ENCODE measurements around the gene RAB3A.
A peak's percentile ranks its signal among the peaks of the same experiment; 100 is the strongest.

The RAB3A gene

GRCh38 chr19:18251587-18252369 lies 47.9 kb upstream of the RAB3A start:
- H3K79me2 ChIP-seq (ENCODE audit: insufficient read depth, low read length) = no peaks in the 10 kb centered on the region
- H3K4me2 ChIP-seq (ENCODE audit: low read depth, low read length, poor library complexity, severe bottlenecking) = no peak overlapping the region
- no peak overlapping the region for H3K4me3 ChIP-seq (ENCODE audit: insufficient read depth, low read length, poor library complexity, severe bottlenecking)
- no peak for TF ChIP-seq EZH2phosphoT487 (conservative IDR thresholded peaks at IDR 0.05; ENCODE audit: low read length)
- TF ChIP-seq, protein P1, sequence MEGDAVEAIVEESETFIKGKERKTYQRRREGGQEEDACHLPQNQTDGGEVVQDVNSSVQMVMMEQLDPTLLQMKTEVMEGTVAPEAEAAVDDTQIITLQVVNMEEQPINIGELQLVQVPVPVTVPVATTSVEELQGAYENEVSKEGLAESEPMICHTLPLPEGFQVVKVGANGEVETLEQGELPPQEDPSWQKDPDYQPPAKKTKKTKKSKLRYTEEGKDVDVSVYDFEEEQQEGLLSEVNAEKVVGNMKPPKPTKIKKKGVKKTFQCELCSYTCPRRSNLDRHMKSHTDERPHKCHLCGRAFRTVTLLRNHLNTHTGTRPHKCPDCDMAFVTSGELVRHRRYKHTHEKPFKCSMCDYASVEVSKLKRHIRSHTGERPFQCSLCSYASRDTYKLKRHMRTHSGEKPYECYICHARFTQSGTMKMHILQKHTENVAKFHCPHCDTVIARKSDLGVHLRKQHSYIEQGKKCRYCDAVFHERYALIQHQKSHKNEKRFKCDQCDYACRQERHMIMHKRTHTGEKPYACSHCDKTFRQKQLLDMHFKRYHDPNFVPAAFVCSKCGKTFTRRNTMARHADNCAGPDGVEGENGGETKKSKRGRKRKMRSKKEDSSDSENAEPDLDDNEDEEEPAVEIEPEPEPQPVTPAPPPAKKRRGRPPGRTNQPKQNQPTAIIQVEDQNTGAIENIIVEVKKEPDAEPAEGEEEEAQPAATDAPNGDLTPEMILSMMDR (IDR thresholded peaks at IDR 0.05; ENCODE audit: insufficient read depth, low read length, poor library complexity, severe bottlenecking) = peak; percentile 94
- peaks cover 7% of the 10 kb centered on the region; the same call in 1 of the 2 replicates for H3F3A ChIP-seq (ENCODE audit: insufficient read depth)
- H3K36me3 ChIP-seq (ENCODE audit: low read length) = no peaks in the 10 kb centered on the region
- H3K9me3 ChIP-seq (ENCODE audit: insufficient read depth, low read length) = peaks cover 7% of the 10 kb centered on the region; the same call in 1 of the 2 replicates
- H3K27me3 ChIP-seq (ENCODE audit: low read length) = no peaks in the 10 kb centered on the region
- H3K9ac ChIP-seq (ENCODE audit: low read length) = no peak overlapping the region
- no peaks in the 10 kb centered on the region for H4K20me1 ChIP-seq (ENCODE audit: low read depth, low read length)
- H3K27ac ChIP-seq (ENCODE audit: low read depth, low read length) = no peak overlapping the region
- H2AFZ ChIP-seq (ENCODE audit: low read depth, low read length, severe bottlenecking) = no peak overlapping the region
- H3K9me2 ChIP-seq (replicated peaks; ENCODE audit: insufficient read depth, low read length) = no peaks in the 10 kb centered on the region

GRCh38 chr19:18249834-18250233 lies 46.0 kb upstream of the RAB3A start:
- no peaks in the 10 kb centered on the region for H3K79me2 ChIP-seq (ENCODE audit: insufficient read depth, low read length)
- H3F3A ChIP-seq (ENCODE audit: insufficient read depth) = peaks cover 2% of the 10 kb centered on the region; the same call in 1 of the 2 replicates
- H3K9me2 ChIP-seq (replicated peaks; ENCODE audit: insufficient read depth, low read length) = no peaks in the 10 kb centered on the region
- H3K9ac ChIP-seq (ENCODE audit: low read length) = no peak overlapping the region
- no peak overlapping the region for H3K4me2 ChIP-seq (ENCODE audit: low read depth, low read length, poor library complexity, severe bottlenecking)
- H3K36me3 ChIP-seq (ENCODE audit: low read length) = no peaks in the 10 kb centered on the region
- peaks cover under 1% of the 10 kb centered on the region; the same call in 1 of the 2 replicates for H3K9me3 ChIP-seq (ENCODE audit: insufficient read depth, low read length)
- no peak overlapping the region for H3K27ac ChIP-seq (ENCODE audit: low read depth, low read length)
- TF ChIP-seq, protein P1 (IDR thresholded peaks at IDR 0.05; ENCODE audit: insufficient read depth, low read length, poor library complexity, severe bottlenecking) = no peak
- TF ChIP-seq EZH2phosphoT487 (conservative IDR thresholded peaks at IDR 0.05; ENCODE audit: low read length) = no peak
- H3K27me3 ChIP-seq (ENCODE audit: low read length) = no peaks in the 10 kb centered on the region
- H3K4me3 ChIP-seq (ENCODE audit: insufficient read depth, low read length, poor library complexity, severe bottlenecking) = no peak overlapping the region
- no peak overlapping the region for H2AFZ ChIP-seq (ENCODE audit: low read depth, low read length, severe bottlenecking)
- H4K20me1 ChIP-seq (ENCODE audit: low read depth, low read length) = no peaks in the 10 kb centered on the region

GRCh38 chr19:18245297-18245696 lies 41.5 kb upstream of the RAB3A start:
- Histone ChIP-seq H3K9me3 (ENCODE audit: insufficient read depth, low read length) (no peaks in the 10 kb centered on the region), H3K36me3 (ENCODE audit: low read length) (no peaks in the 10 kb centered on the region), H3K27ac (ENCODE audit: low read depth, low read length) (no peak overlapping the region), H3K4me3 (ENCODE audit: insufficient read depth, low read length, poor library complexity, severe bottlenecking) (no peak overlapping the region), H3K9me2 (replicated peaks; ENCODE audit: insufficient read depth, low read length) (no peaks in the 10 kb centered on the region), H3K4me2 (ENCODE audit: low read depth, low read length, poor library complexity, severe bottlenecking) (no peak overlapping the region), H2AFZ (ENCODE audit: low read depth, low read length, severe bottlenecking) (no peak overlapping the region), H4K20me1 (ENCODE audit: low read depth, low read length) (no peaks in the 10 kb centered on the region), H3K27me3 (ENCODE audit: low read length) (no peaks in the 10 kb centered on the region), H3F3A (ENCODE audit: insufficient read depth) (no peaks in the 10 kb centered on the region), H3K9ac (ENCODE audit: low read length) (no peak overlapping the region), H3K79me2 (ENCODE audit: insufficient read depth, low read length) (no peaks in the 10 kb centered on the region)
- TF ChIP-seq EZH2phosphoT487 (conservative IDR thresholded peaks at IDR 0.05; ENCODE audit: low read length) = no peak
- TF ChIP-seq, protein P1 (IDR thresholded peaks at IDR 0.05; ENCODE audit: insufficient read depth, low read length, poor library complexity, severe bottlenecking) = no peak
